GM21515 (cell line): ENCODE results near the gene CABP4.

ENCODE experiments used
- ATAC-seq: cut with Tn5 transposase; IDR thresholded peaks from one replicate; pipeline ENCODE4 v1.9.1; 2021; ENCODE audit not compliant: unreplicated experiment

Gene CABP4

GRCh38 chr11:67494371-67495233 lies 39.4 kb downstream of the CABP4 start:
- ATAC-seq, result no peak

- ATAC-seq, result no peak
Observed at GRCh38 chr11:67495234-67496005, 40.3 kb downstream of the CABP4 start.

GRCh38 chr11:67496113-67496512 lies 41.0 kb downstream of the CABP4 start:
- ATAC-seq, result no peak

- ATAC-seq, result no peak
Observed at GRCh38 chr11:67497656-67498291, 42.6 kb downstream of the CABP4 start.

- no peak for ATAC-seq
Observed at GRCh38 chr11:67498544-67498972, 43.4 kb downstream of the CABP4 start.

GRCh38 chr11:67499808-67500483 lies 44.8 kb downstream of the CABP4 start:
- no peak for ATAC-seq

GRCh38 chr11:67500484-67500821 lies 45.3 kb downstream of the CABP4 start:
- no peak for ATAC-seq

GRCh38 chr11:67500831-67501715 lies 45.9 kb downstream of the CABP4 start:
- no peak for ATAC-seq

GRCh38 chr11:67501854-67502253 lies 46.7 kb downstream of the CABP4 start:
- ATAC-seq, result no peak

- ATAC-seq, result no peak
Observed at GRCh38 chr11:67502328-67502979, 47.3 kb downstream of the CABP4 start.

- ATAC-seq, result no peak
Observed at GRCh38 chr11:67503119-67504004, 48.2 kb downstream of the CABP4 start.

- ATAC-seq, result no peak
Observed at GRCh38 chr11:67504005-67504949, 49.1 kb downstream of the CABP4 start.

- no peak for ATAC-seq
Observed at GRCh38 chr11:67504950-67505581, 49.9 kb downstream of the CABP4 start, which contains the start of gene PITPNM1. PITPNM1 (minus strand) TSS chr11:67505363; CDS start chr11:67504180, 1,183 bp downstream.

- ATAC-seq, result no peak
Observed at GRCh38 chr11:67505605-67506396, 50.6 kb downstream of the CABP4 start.

- no peak for ATAC-seq
Observed at GRCh38 chr11:67506426-67507051, 51.4 kb downstream of the CABP4 start.
